VCaP (cell line): Measurements from ENCODE around the gene SPOCK1.
"Not testable (repeated sequence)": the region's sequence is repeated elsewhere in the genome, so short reads cannot be mapped to it uniquely, and the experiment has no call there.

Source experiments
- H3K27ac ChIP-seq: fragments of 450-650 bp; 2 replicates; pipeline ENCODE4 v1.5.1; 2017
- CTCF ChIP-seq: fragments of 450-650 bp; conservative IDR thresholded peaks from 2 replicates; pipeline ENCODE4 v1.5.1; 2017; ENCODE audit warnings: mild to moderate bottlenecking, moderate library complexity

SPOCK1 gene

GRCh38 chr5:137234973-137235943, 263.9 kb downstream of the SPOCK1 start:
- no peak overlapping the region for H3K27ac ChIP-seq
- TF ChIP-seq CTCF, result no peak

GRCh38 chr5:137233726-137234125, 265.4 kb downstream of the SPOCK1 start:
- H3K27ac ChIP-seq, result no peak overlapping the region
- TF ChIP-seq CTCF, result no peak

GRCh38 chr5:137233304-137233703, 265.8 kb downstream of the SPOCK1 start:
- not testable (repeated sequence) for H3K27ac ChIP-seq

GRCh38 chr5:137231540-137231939, 267.6 kb downstream of the SPOCK1 start:
- TF ChIP-seq CTCF, result no peak
- H3K27ac ChIP-seq, result no peak overlapping the region

- no peak overlapping the region for H3K27ac ChIP-seq
- no peak for TF ChIP-seq CTCF
Observed at GRCh38 chr5:137228816-137229215, 270.3 kb downstream of the SPOCK1 start.

- no peak overlapping the region for H3K27ac ChIP-seq
- no peak for TF ChIP-seq CTCF
Observed at GRCh38 chr5:137226081-137226480, 273.0 kb downstream of the SPOCK1 start.

GRCh38 chr5:137223324-137224295, 275.5 kb downstream of the SPOCK1 start:
- no peak overlapping the region for H3K27ac ChIP-seq
- TF ChIP-seq CTCF, result no peak
